HG03095 (cell line): Measurements from ENCODE around the gene GRIA3.

Source experiments
- ATAC-seq: cut with Tn5 transposase; IDR thresholded peaks from one replicate; pipeline ENCODE4 v1.9.1; 2021; ENCODE audit warnings: moderate library complexity; ENCODE audit not compliant: unreplicated experiment

GRIA3 gene

GRCh38 chrX:123193101-123193500 is 9.0 kb downstream of the GRIA3 start:
- ATAC-seq, result no peak

- ATAC-seq, result no peak
Observed at GRCh38 chrX:123199338-123199737, 15.3 kb downstream of the GRIA3 start.

GRCh38 chrX:123201720-123202119 is 17.6 kb downstream of the GRIA3 start:
- ATAC-seq, result no peak

GRCh38 chrX:123202523-123202922 is 18.4 kb downstream of the GRIA3 start:
- no peak for ATAC-seq

GRCh38 chrX:123203772-123204171 is 19.7 kb downstream of the GRIA3 start:
- no peak for ATAC-seq

- ATAC-seq, result no peak
Observed at GRCh38 chrX:123206176-123206575, 22.1 kb downstream of the GRIA3 start.

- no peak for ATAC-seq
Observed at GRCh38 chrX:123210252-123210651, 26.2 kb downstream of the GRIA3 start.

- no peak for ATAC-seq
Observed at GRCh38 chrX:123215397-123216089, 31.5 kb downstream of the GRIA3 start.

GRCh38 chrX:123217077-123217476 is 33.0 kb downstream of the GRIA3 start:
- no peak for ATAC-seq

GRCh38 chrX:123217728-123218127 is 33.6 kb downstream of the GRIA3 start:
- no peak for ATAC-seq

- ATAC-seq, result no peak
Observed at GRCh38 chrX:123219916-123220315, 35.8 kb downstream of the GRIA3 start.

GRCh38 chrX:123222920-123223319 is 38.8 kb downstream of the GRIA3 start:
- ATAC-seq, result no peak

- no peak for ATAC-seq
Observed at GRCh38 chrX:123223409-123223808, 39.3 kb downstream of the GRIA3 start.

- ATAC-seq, result peak; percentile 74
Observed at GRCh38 chrX:123223859-123224258, 39.8 kb downstream of the GRIA3 start.

GRCh38 chrX:123230798-123231197 is 46.7 kb downstream of the GRIA3 start:
- no peak for ATAC-seq

GRCh38 chrX:123236859-123237258 is 52.8 kb downstream of the GRIA3 start:
- no peak for ATAC-seq

- ATAC-seq, result no peak
Observed at GRCh38 chrX:123237271-123237670, 53.2 kb downstream of the GRIA3 start.

- no peak for ATAC-seq
Observed at GRCh38 chrX:123254457-123254856, 70.4 kb downstream of the GRIA3 start.

GRCh38 chrX:123256378-123256777 is 72.3 kb downstream of the GRIA3 start:
- ATAC-seq, result no peak

- ATAC-seq, result no peak
Observed at GRCh38 chrX:123260920-123261418, 76.9 kb downstream of the GRIA3 start.

GRCh38 chrX:123263270-123263669 is 79.2 kb downstream of the GRIA3 start:
- no peak for ATAC-seq

- ATAC-seq, result no peak
Observed at GRCh38 chrX:123263747-123264146, 79.7 kb downstream of the GRIA3 start.

GRCh38 chrX:123267220-123267619 is 83.1 kb downstream of the GRIA3 start:
- no peak for ATAC-seq
